ENCODE data around the gene AGXT2.

The AGXT2 gene

GRCh38 chr5:35016174-35017051 lies 31.3 kb downstream of the AGXT2 start:
- DNase-seq (ENCODE audit: low read depth, low spot score): no peak
- no peak for TF ChIP-seq CTCF (IDR thresholded peaks at IDR 0.05; ENCODE audit: insufficient read depth, low read length, missing control alignments)
- ChIA-PET CTCF (interaction anchor here (1.3 to 1.5 kb wide), 2 partner anchors 14 kb away, joined by 5 to 11 read pairs; no protein-coding TSS in a partner anchor), POLR2A (no interaction called here)
- no peak overlapping the region for H3K4me3 ChIP-seq (ENCODE audit: low read depth, low read length)

GRCh38 chr5:35015063-35015462 lies 32.7 kb downstream of the AGXT2 start:
- ChIA-PET CTCF (interaction anchor here (1.3 to 1.5 kb wide), 2 partner anchors 12 to 16 kb away, joined by 5 to 11 read pairs; no protein-coding TSS in a partner anchor), POLR2A (no interaction called here)

GRCh38 chr5:35012796-35013195 lies 35.0 kb downstream of the AGXT2 start:
- CTCF ChIA-PET: interaction anchor here (2.1 kb wide), 1 partner anchor 9 kb away, joined by 12 read pairs; no protein-coding TSS in a partner anchor

More at GRCh38 chr5:35015063-35015462, 32.7 kb downstream of the AGXT2 start:
- H3K4me3 ChIP-seq (ENCODE audit: low read depth, low read length): no peak overlapping the region
- TF ChIP-seq CTCF (IDR thresholded peaks at IDR 0.05; ENCODE audit: insufficient read depth, low read length, missing control alignments): no peak
- DNase-seq (ENCODE audit: low read depth, low spot score): no peak

DNA sequence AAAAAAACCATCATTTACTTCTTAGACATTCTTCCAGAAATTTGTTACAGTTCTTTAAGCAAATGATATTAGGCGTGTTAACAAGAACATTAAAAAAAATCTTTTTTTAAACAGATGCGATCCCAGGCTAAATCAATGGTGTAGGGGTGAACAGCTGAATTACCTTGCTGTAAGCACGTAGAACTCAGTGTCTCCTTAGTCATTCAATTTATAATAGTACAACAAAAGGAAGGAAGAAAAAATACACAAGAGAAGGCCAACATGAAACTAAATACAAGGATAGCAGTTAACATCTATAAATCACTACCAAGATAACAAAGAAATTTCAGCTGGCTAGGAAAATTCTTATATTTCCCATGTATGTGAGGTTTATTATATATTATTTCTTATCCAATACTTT lies 35.4 kb downstream of the AGXT2 start:
- no peak overlapping the region for H3K4me3 ChIP-seq (ENCODE audit: low read depth, low read length)
- no peak for DNase-seq (ENCODE audit: low read depth, low spot score)
- no peak for TF ChIP-seq CTCF (IDR thresholded peaks at IDR 0.05; ENCODE audit: insufficient read depth, low read length, missing control alignments)
- ChIA-PET CTCF (interaction anchor here (2.1 kb wide), 1 partner anchor 9 kb away, joined by 12 read pairs; no protein-coding TSS in a partner anchor), POLR2A (no interaction called here)

More at GRCh38 chr5:35012796-35013195, 35.0 kb downstream of the AGXT2 start:
- DNase-seq (ENCODE audit: low read depth, low spot score): no peak
- no peak for TF ChIP-seq CTCF (IDR thresholded peaks at IDR 0.05; ENCODE audit: insufficient read depth, low read length, missing control alignments)
- H3K4me3 ChIP-seq (ENCODE audit: low read depth, low read length): no peak overlapping the region
- POLR2A ChIA-PET: no interaction called here

GRCh38 chr5:35010676-35011075 lies 37.1 kb downstream of the AGXT2 start:
- ChIA-PET CTCF (interaction anchor here (1.0 kb wide), 1 partner anchor 9 kb away, joined by 3 read pairs; no protein-coding TSS in a partner anchor), POLR2A (no interaction called here)
- TF ChIP-seq CTCF (IDR thresholded peaks at IDR 0.05; ENCODE audit: insufficient read depth, low read length, missing control alignments): no peak
- H3K4me3 ChIP-seq (ENCODE audit: low read depth, low read length): no peak overlapping the region
- DNase-seq (ENCODE audit: low read depth, low spot score): no peak

GRCh38 chr5:35009657-35010056 lies 38.1 kb downstream of the AGXT2 start:
- TF ChIP-seq CTCF (IDR thresholded peaks at IDR 0.05; ENCODE audit: insufficient read depth, low read length, missing control alignments): no peak
- POLR2A ChIA-PET: no interaction called here
- H3K4me3 ChIP-seq (ENCODE audit: low read depth, low read length): no peak overlapping the region
- no peak for DNase-seq (ENCODE audit: low read depth, low spot score)
- CTCF ChIA-PET: interaction anchor here (0.8 to 2.8 kb wide), 2 partner anchors 8 to 14 kb away, joined by 4 to 9 read pairs; no protein-coding TSS in a partner anchor

All from AG04449 (cell line).